GM18502 (cell line): ENCODE measurements around the gene TRIAP1.
"Not testable (repeated sequence)": the region's sequence is repeated elsewhere in the genome, so short reads cannot be mapped to it uniquely, and the experiment has no call there.

Experiments
- ATAC-seq: cut with Tn5 transposase; IDR thresholded peaks from one replicate; pipeline ENCODE4 v1.9.1; 2021; ENCODE audit warnings: mild to moderate bottlenecking; ENCODE audit not compliant: unreplicated experiment, poor library complexity

TRIAP1 gene

DNA sequence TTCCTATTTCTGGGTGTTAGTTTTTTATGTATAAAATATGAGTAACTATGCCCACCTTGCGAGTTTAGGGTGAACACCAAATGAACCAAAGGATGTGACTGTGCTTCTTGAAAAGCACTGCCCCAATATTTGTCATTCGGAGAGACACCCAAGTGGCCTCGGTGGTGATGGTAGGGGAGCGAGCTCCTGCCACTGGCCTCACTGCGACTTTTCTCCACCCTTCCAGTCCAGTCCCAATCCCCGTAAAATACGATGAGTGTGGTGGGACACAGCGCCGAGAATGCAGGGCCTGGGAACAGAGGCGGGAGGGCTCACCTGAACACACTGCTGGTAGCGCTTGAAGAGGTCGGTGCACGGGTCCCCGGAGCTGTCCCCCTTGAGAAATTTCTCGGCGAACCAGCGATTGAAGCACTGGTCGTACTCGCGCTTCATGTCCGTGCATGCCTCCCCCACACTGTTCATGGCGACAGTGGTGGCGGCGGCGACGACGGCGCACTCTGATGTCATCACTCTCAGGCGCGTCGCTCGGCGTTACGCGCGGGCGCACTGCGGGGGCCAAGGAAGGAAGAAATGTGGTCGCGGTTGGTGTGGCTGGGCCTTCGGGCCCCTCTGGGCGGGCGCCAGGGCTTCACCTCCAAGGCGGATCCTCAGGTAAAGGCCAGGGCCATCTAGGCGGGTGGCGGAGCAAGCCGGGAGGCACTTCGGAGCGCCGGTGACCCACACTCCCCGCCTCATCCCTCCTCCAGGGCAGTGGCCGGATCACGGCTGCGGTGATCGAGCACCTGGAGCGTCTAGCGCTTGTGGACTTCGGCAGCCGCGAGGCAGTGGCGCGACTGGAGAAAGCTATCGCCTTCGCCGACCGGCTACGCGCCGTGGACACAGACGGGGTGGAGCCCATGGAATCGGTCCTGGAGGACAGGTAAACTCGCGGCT lies at the start of gene TRIAP1, which contains the start of gene GATC:
Gene TRIAP1, minus strand, starts transcription at position 474 of the 933 bp plus-strand sequence. Its CDS starts 12 bp downstream, at position 462.
Gene GATC, plus strand, starts transcription at position 534 of the 933 bp plus-strand sequence. Its CDS starts 37 bp downstream, at position 571.
- peak; percentile 83 for ATAC-seq

DNA sequence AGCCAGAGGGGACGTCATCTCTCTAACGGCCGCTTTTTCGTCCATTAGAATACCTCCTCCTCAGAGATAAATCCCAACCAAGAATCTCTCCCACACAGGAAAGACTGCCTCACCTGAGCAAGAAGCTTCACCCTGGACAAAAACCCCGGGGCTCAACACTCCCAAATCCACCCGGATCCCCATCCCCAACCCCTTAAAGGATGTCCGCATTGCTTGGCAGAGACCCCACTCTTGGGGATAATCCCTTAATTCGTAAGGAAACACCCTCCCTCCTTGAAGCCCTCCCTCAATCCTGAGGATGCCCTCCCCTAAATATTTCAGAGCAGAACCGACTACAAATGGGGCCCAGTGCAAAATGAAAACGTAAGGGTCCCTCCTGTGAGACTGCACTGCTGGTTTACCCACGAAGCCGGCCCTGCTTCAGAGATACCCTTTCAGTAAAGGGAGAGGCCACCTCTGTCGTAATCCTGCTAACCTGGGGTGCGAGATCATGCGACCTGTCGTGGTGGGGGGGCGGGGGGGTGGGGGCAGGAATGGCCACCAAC lies 49.1 kb upstream of the TRIAP1 start:
- peak; percentile 1 for ATAC-seq

DNA sequence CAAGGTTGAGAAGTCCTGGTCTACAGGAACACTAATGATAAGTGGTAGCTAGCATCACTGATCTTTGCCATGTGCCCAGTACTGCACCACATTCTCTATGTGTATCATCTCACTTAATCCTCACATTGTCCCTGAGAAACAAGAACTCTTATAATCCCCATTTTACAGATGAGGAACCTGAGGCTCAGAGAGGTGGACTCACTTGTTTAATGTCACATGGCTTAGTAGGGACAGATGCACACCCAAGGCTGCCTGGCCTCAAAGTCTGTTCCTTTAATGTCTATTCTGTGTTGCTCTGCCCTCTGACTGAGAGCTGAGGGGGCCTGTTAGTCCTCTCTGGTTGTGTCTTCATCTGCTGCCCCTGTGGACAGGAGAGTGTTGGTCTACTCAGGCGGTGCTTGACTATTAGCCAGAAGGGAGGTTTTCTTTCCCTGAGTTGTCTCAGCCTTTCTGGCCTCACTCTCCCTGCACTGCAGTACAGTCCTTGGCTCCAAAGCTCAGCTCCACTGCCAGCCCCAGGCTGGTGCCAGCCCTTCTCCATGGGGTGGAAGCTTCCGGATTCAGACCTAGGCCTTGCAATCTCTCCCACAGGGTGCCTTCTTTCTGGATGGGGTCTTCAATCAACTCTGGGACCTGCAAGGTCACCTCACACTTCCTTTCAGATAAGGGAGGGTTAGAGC lies 44.8 kb upstream of the TRIAP1 start:
- ATAC-seq: no peak

DNA sequence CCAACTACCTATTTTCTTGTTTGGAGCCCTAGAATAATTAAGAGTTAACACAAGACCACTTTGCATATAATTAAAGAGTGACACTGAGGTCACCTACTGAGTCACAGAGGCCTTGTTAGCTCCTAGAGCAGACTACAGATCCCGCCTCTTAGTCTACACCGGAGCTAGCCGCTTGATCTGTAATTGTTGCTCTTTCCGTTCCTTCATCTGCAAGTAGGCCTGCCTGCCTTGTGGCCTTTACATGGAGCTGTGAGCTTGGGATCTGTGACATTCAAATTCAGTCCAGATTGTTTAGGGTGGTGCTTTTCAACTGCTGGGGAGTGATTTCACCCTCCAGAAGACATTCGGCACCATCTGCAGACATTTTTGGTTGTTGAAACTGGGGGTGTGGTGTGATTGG lies 44.1 kb upstream of the TRIAP1 start:
- no peak for ATAC-seq

DNA sequence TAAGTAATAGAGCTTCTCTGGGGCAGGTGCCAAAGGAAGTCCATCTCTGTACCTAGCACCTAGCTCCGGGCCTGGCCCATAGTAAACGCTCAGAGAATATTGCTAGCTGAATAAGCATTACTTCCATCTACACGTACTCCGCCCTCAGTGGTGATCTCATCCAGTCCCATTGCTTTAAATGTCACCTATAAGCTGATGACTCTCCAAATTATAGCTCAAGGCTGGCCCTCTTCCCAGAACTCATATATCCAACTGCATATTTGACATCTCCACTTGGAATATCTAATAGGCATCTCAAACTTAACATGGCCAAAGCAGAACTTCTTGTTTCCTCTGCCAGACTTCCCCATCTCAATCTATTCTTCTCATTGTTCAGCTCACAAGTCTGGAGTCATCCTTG lies 42.8 kb upstream of the TRIAP1 start:
- ATAC-seq: no peak

DNA sequence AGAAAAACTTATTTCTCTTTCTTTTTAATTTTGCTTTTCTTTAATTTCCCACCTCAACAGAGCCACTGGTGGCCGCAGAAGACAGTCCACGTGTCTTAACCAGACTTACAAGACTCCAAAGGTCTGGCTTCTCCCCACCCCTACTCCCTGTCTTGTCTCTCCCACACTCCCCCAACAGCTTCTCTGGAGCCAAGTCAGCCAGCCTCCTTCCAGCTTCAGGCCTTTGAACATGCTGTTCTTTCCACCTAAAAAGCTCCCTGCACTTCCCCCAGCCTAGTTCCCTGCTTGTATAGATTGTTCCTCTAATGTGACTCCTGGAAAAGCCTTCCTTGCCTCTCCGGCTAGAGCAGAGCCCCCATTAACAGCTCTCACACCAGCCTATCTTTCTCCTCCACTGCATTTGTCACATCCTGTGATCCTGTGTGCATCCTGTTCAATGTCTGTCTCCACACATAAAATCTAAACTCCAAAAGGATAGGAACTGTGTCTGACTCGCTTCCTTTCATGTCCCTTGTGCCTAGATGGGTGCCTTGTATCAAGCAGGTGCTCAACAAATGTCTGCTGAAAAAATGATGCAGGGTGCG lies 42.0 kb upstream of the TRIAP1 start:
- no peak for ATAC-seq

DNA sequence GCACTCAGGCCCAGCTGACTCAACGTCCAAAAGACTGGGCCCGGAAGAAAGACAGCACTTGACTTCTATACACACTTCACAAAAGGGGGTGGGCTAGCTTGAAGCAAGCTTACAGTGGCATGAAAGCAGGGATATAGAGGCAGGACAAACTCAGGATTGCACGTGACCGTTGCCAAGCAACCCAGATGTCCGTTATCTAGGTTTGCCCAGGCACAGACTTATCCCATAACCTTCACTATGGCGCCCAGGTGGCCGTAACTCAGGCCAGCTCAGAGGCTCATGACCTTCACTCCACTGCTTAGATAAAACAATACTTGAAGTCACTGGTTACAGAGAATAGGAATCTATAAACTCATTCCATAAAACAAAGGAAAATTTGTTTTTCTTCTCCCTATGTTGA lies 41.4 kb upstream of the TRIAP1 start:
- not testable (repeated sequence) for ATAC-seq

DNA sequence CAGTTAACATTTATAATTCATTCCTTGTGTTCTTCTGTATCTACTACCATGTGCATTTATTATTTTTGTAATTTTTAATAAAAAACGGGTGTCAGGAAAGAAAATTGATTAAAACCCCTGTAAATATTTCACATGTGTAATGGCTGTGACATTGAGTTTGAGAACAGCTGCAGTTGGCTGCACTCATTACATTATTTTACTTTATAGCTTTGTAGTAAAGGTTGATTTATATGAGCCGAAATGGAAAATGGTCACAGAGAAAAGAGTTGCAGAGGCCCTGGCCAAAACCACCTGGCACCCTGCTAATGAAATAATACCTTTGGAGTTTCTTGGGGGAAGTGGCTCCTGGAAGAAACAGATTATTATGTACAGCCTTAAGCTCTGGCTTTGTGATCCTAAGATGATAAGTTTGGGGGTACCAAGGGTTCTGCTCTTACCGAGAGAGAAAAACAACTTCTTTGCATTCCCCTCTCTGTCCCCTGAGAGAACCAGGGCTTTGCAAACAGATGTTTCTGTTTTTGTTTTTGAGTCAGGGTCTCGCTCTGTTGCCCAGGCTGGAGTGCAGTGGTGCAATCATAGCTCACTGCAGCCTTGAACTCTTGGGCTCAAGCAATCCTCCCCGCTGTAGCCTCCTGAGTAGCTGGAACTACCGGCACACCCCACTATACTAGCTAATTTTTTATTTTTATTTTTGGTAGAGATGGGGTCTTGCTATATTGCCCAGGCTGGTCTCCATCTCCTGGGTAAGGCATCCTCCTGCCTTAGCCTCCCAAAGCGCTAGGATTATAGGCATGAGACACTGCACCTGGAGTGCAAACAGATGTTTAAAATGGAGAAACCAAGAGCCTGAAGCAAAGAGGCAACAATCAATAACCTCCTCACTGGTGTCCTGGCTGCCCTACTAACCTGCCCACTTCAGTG lies 40.0 kb upstream of the TRIAP1 start:
- no peak for ATAC-seq

DNA sequence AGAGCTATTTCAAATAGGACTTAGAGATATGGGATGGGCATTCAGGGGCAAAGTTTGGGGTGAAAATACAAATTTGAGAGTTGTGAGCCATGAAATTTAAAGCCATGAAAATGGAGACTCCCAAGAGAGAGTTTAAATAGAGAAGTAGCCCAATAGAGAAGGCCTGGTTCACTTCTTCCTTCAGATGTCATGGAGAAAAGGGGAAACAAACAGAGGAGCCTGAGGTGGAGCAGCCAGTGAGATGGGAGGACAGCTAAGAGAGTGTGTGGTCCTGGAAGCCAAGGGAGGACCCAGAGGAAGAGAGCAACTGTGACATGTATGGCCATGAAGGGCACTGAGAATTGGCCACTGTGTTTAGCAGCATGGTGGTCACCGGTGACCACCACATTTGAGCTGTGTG lies 37.4 kb upstream of the TRIAP1 start:
- ATAC-seq: no peak

DNA sequence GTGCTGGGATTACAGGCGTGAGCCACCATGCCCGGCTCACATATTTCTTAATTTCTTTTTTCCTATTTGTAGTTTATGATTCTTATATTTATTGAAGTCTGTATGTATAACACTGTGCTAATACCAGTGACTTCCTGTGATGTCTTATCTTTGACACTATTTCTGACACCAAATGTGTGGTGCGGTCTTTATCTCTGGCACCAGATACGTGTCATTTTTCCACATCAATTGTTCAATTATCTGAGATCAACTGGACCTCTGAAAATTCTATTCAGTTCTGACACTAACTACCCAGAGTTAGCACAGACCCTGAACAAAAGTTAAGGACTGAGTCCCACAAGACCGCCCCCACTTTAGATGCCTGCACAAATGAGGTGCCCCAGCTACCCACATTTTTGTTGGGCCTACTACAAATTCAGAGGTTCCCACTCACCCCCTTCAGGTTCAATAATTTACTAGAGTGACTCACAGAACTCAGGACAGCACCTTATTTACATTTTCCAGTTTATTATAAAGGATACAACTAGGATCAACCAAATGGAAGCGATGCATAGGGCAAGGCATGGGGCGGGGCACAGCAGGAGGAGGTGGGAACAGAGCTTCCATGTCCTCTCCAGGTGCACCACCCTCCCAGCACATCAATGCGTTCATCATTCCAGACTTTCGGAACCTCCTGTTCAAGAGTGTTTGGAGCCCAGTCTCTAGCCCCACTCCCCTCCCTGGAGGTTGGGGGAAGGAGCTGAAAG lies 35.0 kb upstream of the TRIAP1 start:
- no peak for ATAC-seq

DNA sequence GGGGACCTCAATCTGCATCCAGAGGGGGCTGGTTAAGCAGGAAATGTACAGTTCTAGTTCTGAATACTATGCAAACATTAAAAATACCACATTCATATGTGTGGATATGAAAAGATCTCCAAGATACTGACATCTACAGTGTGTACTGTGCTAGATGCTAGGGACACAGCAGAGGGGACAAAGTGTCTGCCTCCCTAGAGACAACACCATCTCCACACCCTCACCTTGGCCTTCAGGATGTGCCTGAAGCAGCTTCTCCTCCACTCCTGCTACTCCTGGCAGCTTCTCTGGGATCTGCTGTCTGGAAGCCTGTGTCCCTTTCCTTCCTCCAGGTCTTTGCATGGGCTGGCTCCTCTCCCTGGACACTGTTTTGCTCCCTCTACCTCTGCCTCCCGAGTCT lies 34.0 kb upstream of the TRIAP1 start:
- no peak for ATAC-seq

DNA sequence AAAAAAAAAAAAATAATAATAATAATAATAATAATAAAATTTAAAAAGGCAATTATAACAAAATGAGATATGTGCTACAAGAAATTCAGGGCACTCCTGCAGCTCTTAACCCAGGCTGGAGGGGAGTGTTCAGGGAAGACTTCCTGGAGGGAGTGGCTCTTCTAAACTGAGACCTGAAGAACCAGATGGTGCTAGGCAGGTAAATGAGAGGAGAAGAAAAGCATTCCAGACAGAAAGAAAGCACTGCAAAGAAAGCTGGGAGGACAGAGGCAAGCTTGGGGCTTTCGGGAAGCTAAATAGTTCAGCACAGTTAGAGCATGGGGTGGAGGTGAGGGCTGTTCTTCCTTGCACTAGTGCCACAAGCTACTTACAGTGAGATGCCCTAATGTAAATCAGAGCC lies 33.3 kb upstream of the TRIAP1 start:
- no peak for ATAC-seq

DNA sequence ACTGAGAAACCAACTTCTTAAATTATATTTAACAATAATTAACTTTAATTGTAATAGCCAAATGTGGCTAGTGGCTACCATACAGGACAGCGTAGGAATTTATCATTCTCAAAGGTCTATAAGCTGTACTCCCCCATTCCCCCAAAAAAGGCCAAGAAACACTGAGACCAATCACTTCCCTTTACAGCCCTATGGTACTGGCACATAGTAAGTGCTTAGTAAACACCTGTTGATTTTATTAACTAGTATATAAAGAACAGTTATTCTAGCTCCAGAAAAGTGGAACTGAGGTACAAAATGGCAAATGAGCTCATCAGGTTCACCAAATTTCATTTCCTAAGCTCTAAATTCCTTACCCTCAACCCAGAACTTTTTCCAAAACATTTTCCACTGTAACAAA lies 29.5 kb upstream of the TRIAP1 start:
- ATAC-seq: no peak

DNA sequence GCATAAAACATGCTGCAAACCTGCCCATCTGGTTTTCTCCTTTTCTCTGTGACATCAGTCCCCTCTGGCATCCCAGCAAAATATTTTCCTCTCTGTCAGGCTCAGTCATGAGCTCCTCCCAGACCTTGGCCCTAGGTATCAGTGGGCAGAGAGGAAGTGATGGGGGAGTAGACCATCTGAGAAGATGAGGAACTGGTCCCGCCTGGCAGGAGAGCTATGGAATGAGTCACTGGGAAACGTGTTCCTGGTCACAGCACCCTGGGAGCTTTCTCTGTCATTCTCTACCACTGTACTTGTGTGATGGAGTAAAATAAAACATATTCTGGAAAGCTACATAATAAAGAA lies 28.4 kb upstream of the TRIAP1 start:
- no peak for ATAC-seq

DNA sequence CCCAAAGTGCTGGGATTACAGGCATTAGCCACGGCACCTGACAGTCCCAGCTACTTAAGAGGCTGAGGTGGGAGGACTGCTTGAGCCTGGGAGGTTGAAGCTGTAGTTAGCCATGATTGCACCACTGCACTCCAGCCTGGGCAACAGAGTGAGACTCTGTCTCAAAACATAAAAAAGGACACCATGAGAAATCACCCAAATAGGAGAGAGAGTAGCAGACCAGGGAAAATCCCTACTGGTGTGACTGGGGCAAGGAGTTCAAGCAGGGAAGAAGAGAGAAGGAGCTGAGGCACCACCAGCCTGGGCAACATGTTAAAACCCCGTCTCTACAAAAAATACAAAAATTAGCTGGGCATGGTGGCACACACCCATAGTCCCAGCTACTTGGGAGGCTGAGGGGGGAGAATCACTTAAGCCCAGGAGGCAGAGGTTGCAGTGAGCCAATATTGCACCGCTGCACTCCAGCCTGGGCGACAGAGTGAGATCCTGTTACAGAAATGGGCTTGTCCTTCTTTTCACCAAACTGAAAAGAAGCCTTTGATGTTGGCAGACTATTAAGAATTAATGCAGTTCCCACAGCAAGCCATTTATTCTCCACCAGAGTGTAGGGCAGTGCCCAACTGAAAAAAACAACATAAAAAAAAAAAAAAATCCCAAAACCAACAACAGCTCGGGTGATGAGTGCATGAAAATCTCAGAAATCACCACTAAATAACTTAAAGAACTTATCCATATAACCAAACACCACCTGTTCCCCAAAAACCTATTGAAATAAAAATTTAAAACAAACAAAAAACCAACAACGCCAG lies 27.8 kb upstream of the TRIAP1 start:
- no peak for ATAC-seq

DNA sequence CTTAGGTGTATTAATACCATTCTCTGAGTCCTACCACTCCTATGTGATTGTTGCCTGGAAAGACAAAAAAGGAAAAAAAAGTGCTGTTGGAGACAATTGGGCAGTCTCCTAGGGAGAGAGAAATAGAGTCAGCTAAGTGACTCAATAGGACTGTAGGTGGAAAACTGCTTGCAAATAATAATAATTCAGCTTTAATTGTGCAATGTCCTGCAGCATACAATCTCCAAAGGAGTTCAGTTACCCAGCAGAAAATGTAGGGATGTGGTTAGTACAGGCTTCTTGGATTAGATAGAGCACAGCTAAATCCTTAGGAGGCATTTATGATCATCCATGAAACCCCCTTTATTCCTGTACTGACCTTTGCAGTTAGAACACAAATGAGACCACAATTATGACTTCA lies 26.3 kb upstream of the TRIAP1 start:
- no peak for ATAC-seq

DNA sequence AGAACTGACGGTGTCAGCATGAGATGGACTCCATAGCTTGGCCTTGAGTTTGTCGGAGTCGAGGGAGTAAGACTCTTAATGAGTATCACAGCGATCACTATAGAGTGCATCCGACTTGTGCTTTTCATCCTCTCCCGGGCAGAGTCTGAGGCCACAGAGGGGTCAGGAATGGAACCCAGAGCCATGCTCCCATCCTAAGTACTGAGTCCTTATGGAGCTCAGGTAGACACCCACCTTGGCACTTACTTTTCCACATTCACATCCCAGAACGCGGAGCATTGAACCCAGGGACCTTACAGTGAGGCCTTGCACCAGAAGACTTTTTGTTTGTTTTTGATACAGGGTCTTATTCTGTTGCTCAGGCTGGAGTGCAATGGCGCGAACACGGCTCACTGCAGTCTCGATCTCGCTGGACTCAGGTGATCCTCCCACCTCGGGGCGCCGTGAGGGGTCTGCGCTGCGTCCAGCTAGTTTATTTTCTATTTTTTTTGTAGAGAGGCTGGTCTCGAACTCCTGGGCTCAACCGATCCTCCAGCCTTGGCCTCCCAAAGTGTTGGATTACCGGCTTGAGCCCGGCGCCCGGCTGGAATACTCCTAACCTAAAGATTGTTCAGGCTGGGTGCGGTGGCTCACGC lies 24.1 kb upstream of the TRIAP1 start:
- ATAC-seq: peak; percentile 14
